ENCODE data around the gene NCAPG. TPM values are rescaled to one million over a fixed set of nuclear protein-coding genes. Genes with fewer than 3 reads are reported as not detected.

Gene NCAPG
- total and polyA plus RNA-seq, 9 donors, result 11.4 to 19.7 (median 15.4) TPM

GRCh38 chr4:17769406-17770174 is 41.2 kb upstream of the NCAPG start:
- Histone ChIP-seq H3K4me1 (ENCODE audit: control insufficient read depth, insufficient read depth, low read length) (peaks cover 3% of the 10 kb centered on the region), H3K4me3 (ENCODE audit: low read length) (no peak overlapping the region), H3K27ac (ENCODE audit: low read length) (no peak overlapping the region), H3K9me3 (replicated peaks; ENCODE audit: control insufficient read depth, low read depth, low read length) (peaks cover 5% of the 10 kb centered on the region), H3K36me3 (ENCODE audit: control insufficient read depth, insufficient read depth, low read length) (no peaks in the 10 kb centered on the region), H3K27me3 (ENCODE audit: control insufficient read depth, insufficient read depth, low read length) (no peaks in the 10 kb centered on the region)
- no peak for DNase-seq
- WGBS (ENCODE audit: insufficient coverage), result 68% methylated on average over 4 of the region's 8 CpGs

- Histone ChIP-seq H3K36me3 (ENCODE audit: control insufficient read depth, insufficient read depth, low read length) (no peaks in the 10 kb centered on the region), H3K9me3 (replicated peaks; ENCODE audit: control insufficient read depth, low read depth, low read length) (peaks cover 5% of the 10 kb centered on the region), H3K4me3 (ENCODE audit: low read length) (no peak overlapping the region), H3K27ac (ENCODE audit: low read length) (no peak overlapping the region), H3K4me1 (ENCODE audit: control insufficient read depth, insufficient read depth, low read length) (peaks cover 3% of the 10 kb centered on the region), H3K27me3 (ENCODE audit: control insufficient read depth, insufficient read depth, low read length) (no peaks in the 10 kb centered on the region)
- DNase-seq, result no peak
- WGBS (ENCODE audit: insufficient coverage), result no CpG with 5 or more reads among the region's 4 CpGs
These were observed 39.9 kb upstream of the NCAPG start for GRCh38 chr4:17770845-17771244.

GRCh38 chr4:17771284-17771908 is 39.4 kb upstream of the NCAPG start:
- H3K27ac ChIP-seq (ENCODE audit: low read length), result no peak overlapping the region
- peaks cover 5% of the 10 kb centered on the region for H3K9me3 ChIP-seq (replicated peaks; ENCODE audit: control insufficient read depth, low read depth, low read length)
- 40% methylated on average over 5 of the region's 8 CpGs for WGBS (ENCODE audit: insufficient coverage)
- no peaks in the 10 kb centered on the region for H3K36me3 ChIP-seq (ENCODE audit: control insufficient read depth, insufficient read depth, low read length)
- no peaks in the 10 kb centered on the region for H3K27me3 ChIP-seq (ENCODE audit: control insufficient read depth, insufficient read depth, low read length)
- DNase-seq, result peak; percentile 68
- H3K4me1 ChIP-seq (ENCODE audit: control insufficient read depth, insufficient read depth, low read length), result peaks cover 3% of the 10 kb centered on the region
- H3K4me3 ChIP-seq (ENCODE audit: low read length), result no peak overlapping the region

- H3K9me3 ChIP-seq (replicated peaks; ENCODE audit: control insufficient read depth, low read depth, low read length), result no peaks in the 10 kb centered on the region
- WGBS (ENCODE audit: insufficient coverage), result 74% methylated on average over 8 of the region's 10 CpGs
- DNase-seq, result no peak
- H3K36me3 ChIP-seq (ENCODE audit: control insufficient read depth, insufficient read depth, low read length), result no peaks in the 10 kb centered on the region
- H3K27me3 ChIP-seq (ENCODE audit: control insufficient read depth, insufficient read depth, low read length), result no peaks in the 10 kb centered on the region
- H3K27ac ChIP-seq (ENCODE audit: low read length), result no peak overlapping the region
- peaks cover 3% of the 10 kb centered on the region for H3K4me1 ChIP-seq (ENCODE audit: control insufficient read depth, insufficient read depth, low read length)
- H3K4me3 ChIP-seq (ENCODE audit: low read length), result no peak overlapping the region
These were observed 37.6 kb upstream of the NCAPG start for GRCh38 chr4:17773135-17773698.

GRCh38 chr4:17778431-17778830 is 32.3 kb upstream of the NCAPG start:
- no peak overlapping the region for H3K4me3 ChIP-seq (ENCODE audit: low read length)
- no peaks in the 10 kb centered on the region for H3K9me3 ChIP-seq (replicated peaks; ENCODE audit: control insufficient read depth, low read depth, low read length)
- WGBS (ENCODE audit: insufficient coverage), result 97% methylated on average over 3 of the region's 3 CpGs
- peaks cover 19% of the 10 kb centered on the region for H3K4me1 ChIP-seq (ENCODE audit: control insufficient read depth, insufficient read depth, low read length)
- no peaks in the 10 kb centered on the region for H3K36me3 ChIP-seq (ENCODE audit: control insufficient read depth, insufficient read depth, low read length)
- H3K27ac ChIP-seq (ENCODE audit: low read length), result no peak overlapping the region
- peaks cover 29% of the 10 kb centered on the region for H3K27me3 ChIP-seq (ENCODE audit: control insufficient read depth, insufficient read depth, low read length)
- no peak for DNase-seq

GRCh38 chr4:17780501-17781299 is 30.1 kb upstream of the NCAPG start:
- H3K27me3 ChIP-seq (ENCODE audit: control insufficient read depth, insufficient read depth, low read length), result peaks cover 29% of the 10 kb centered on the region
- peaks cover 19% of the 10 kb centered on the region for H3K4me1 ChIP-seq (ENCODE audit: control insufficient read depth, insufficient read depth, low read length)
- no peak overlapping the region for H3K27ac ChIP-seq (ENCODE audit: low read length)
- no peaks in the 10 kb centered on the region for H3K36me3 ChIP-seq (ENCODE audit: control insufficient read depth, insufficient read depth, low read length)
- WGBS (ENCODE audit: insufficient coverage), result 1% methylated on average over 24 of the region's 31 CpGs
- H3K9me3 ChIP-seq (replicated peaks; ENCODE audit: control insufficient read depth, low read depth, low read length), result no peaks in the 10 kb centered on the region
- H3K4me3 ChIP-seq (ENCODE audit: low read length), result peak overlapping the region; percentile 45
- DNase-seq, result no peak

GRCh38 chr4:17781300-17782287 is 29.2 kb upstream of the NCAPG start, which contains the start of gene FAM184B:
FAM184B (minus strand) TSS chr4:17781621; CDS start chr4:17781299, 322 bp downstream.
- Histone ChIP-seq H3K27ac (ENCODE audit: low read length) (no peak within 1 kb of the TSS), H3K4me3 (ENCODE audit: low read length) (peak within 1 kb of the TSS; percentile 45), H3K36me3 (ENCODE audit: control insufficient read depth, insufficient read depth, low read length) (no peaks in the 10 kb centered on the region), H3K4me1 (ENCODE audit: control insufficient read depth, insufficient read depth, low read length) (peaks cover 19% of the 10 kb centered on the region), H3K9me3 (replicated peaks; ENCODE audit: control insufficient read depth, low read depth, low read length) (no peaks in the 10 kb centered on the region), H3K27me3 (ENCODE audit: control insufficient read depth, insufficient read depth, low read length) (peaks cover 29% of the 10 kb centered on the region)
- 1% methylated on average over 73 of the region's 82 CpGs for WGBS (ENCODE audit: insufficient coverage)
- no peak for DNase-seq

- Histone ChIP-seq H3K4me1 (ENCODE audit: control insufficient read depth, insufficient read depth, low read length) (peaks cover 12% of the 10 kb centered on the region), H3K9me3 (replicated peaks; ENCODE audit: control insufficient read depth, low read depth, low read length) (no peaks in the 10 kb centered on the region), H3K27me3 (ENCODE audit: control insufficient read depth, insufficient read depth, low read length) (peaks cover 14% of the 10 kb centered on the region), H3K36me3 (ENCODE audit: control insufficient read depth, insufficient read depth, low read length) (no peaks in the 10 kb centered on the region), H3K4me3 (ENCODE audit: low read length) (no peak overlapping the region), H3K27ac (ENCODE audit: low read length) (no peak overlapping the region)
- 45% methylated on average over 2 of the region's 5 CpGs for WGBS (ENCODE audit: insufficient coverage)
- DNase-seq, result no peak
These were observed 24.9 kb upstream of the NCAPG start for GRCh38 chr4:17785858-17786257.

- WGBS (ENCODE audit: insufficient coverage), result no CpG with 5 or more reads among the region's 5 CpGs
- Histone ChIP-seq H3K27ac (ENCODE audit: low read length) (no peak overlapping the region), H3K9me3 (replicated peaks; ENCODE audit: control insufficient read depth, low read depth, low read length) (no peaks in the 10 kb centered on the region)
These were observed 24.2 kb upstream of the NCAPG start for GRCh38 chr4:17786567-17786966.

More at GRCh38 chr4:17786567-17786966, 24.2 kb upstream of the NCAPG start:
- Histone ChIP-seq H3K4me1 (ENCODE audit: control insufficient read depth, insufficient read depth, low read length) (peaks cover 7% of the 10 kb centered on the region), H3K27me3 (ENCODE audit: control insufficient read depth, insufficient read depth, low read length) (peaks cover 7% of the 10 kb centered on the region), H3K36me3 (ENCODE audit: control insufficient read depth, insufficient read depth, low read length) (peaks cover 3% of the 10 kb centered on the region), H3K4me3 (ENCODE audit: low read length) (no peak overlapping the region)
- DNase-seq, result no peak
